H1 (cell line): Measurements from ENCODE around the gene TEAD1. TPM values are rescaled to one million over a fixed set of nuclear protein-coding genes. Genes with fewer than 3 reads are reported as not detected.

Experiments used
- CTCF ChIA-PET: fragments of 300-600 bp; sonication (Branson Sonifier 250); formaldehyde crosslinking; loops from one replicate; lab custom pipeline; 2021; ENCODE audit not compliant: partially characterized antibody; lab: Charles Lee
- POLR2A ChIA-PET: fragments of 300-600 bp; sonication (Branson Sonifier 250); formaldehyde crosslinking; loops from one replicate; lab custom pipeline; 2021; ENCODE audit warnings: inconsistent platforms; ENCODE audit not compliant: partially characterized antibody; lab: Charles Lee
- DNase-seq, 2 experiments: peaks; one replicate each; pipeline versions ENCODE4 v3.0.0 to v3.0.0-alpha.2; 2010 to 2022; ENCODE audit warnings: low spot score in 2 of 2, low read depth in 1 of 2, mixed read lengths in 1 of 2
- FAIRE-seq: peaks from 2 replicates; lab custom pipeline; 2011; peaks lifted over from hg19 to GRCh38; lab: Jason Lieb, UNC
- H2AFZ ChIP-seq: 2 replicates; pipeline ENCODE4 v1.8.1; 2012; ENCODE audit warnings: low read length, inconsistent platforms
- H2AK5ac ChIP-seq: 2 replicates; pipeline ENCODE4 v1.6.1; 2013; ENCODE audit warnings: low read depth, low read length
- H2BK120ac ChIP-seq: replicated peaks from 2 replicates; pipeline ENCODE3; 2013; ENCODE audit warnings: low read depth, low read length, inconsistent platforms
- H2BK12ac ChIP-seq: 2 replicates; pipeline ENCODE4 v1.6.1; 2013; ENCODE audit warnings: low read depth, low read length
- H2BK15ac ChIP-seq: 2 replicates; pipeline ENCODE4 v1.6.1; 2013; ENCODE audit warnings: low read length
- H2BK20ac ChIP-seq: 2 replicates; pipeline ENCODE4 v1.6.1; 2013; ENCODE audit warnings: low read length
- H2BK5ac ChIP-seq: 2 replicates; pipeline ENCODE4 v1.6.1; 2013; ENCODE audit warnings: low read depth, low read length
- H3K14ac ChIP-seq: 2 replicates; pipeline ENCODE4 v1.6.1; 2013; ENCODE audit warnings: inconsistent platforms; ENCODE audit not compliant: insufficient read length
- H3K18ac ChIP-seq: 2 replicates; pipeline ENCODE4 v1.6.1; 2013; ENCODE audit warnings: low read length; ENCODE audit errors: extremely low read depth
- H3K23ac ChIP-seq: 2 replicates; pipeline ENCODE4 v1.6.1; 2013; ENCODE audit warnings: inconsistent platforms; ENCODE audit not compliant: insufficient read length
- H3K23me2 ChIP-seq: 2 replicates; pipeline ENCODE4 v1.6.1; 2013; ENCODE audit warnings: low read depth, low read length
- H3K27ac ChIP-seq: 2 replicates; pipeline ENCODE4 v1.6.1; 2011; ENCODE audit warnings: low read depth, low read length, inconsistent platforms
- H3K27me3 ChIP-seq, 4 experiments: replicated peaks in 1 of 4; 1 replicate in 1 of 4; 2 replicates in 3 of 4; pipeline versions ENCODE4 v1.6.1 to v1.8.1; 2011 to 2013; ENCODE audit warnings: low read length in 3 of 4, mild to moderate bottlenecking in 3 of 4, inconsistent platforms in 2 of 4, mixed read lengths in 2 of 4, moderate library complexity in 1 of 4; ENCODE audit not compliant: control insufficient read depth in 3 of 4, insufficient read depth in 3 of 4; ENCODE audit errors: extremely low read depth in 1 of 4
- H3K36me3 ChIP-seq, 4 experiments: 2 replicates each; pipeline versions ENCODE4 v1.6.1 to v1.8.1; 2011 to 2013; ENCODE audit warnings: mild to moderate bottlenecking in 4 of 4, low read length in 3 of 4, moderate library complexity in 2 of 4, control low read depth in 1 of 4, inconsistent platforms in 1 of 4; ENCODE audit not compliant: insufficient read depth in 4 of 4, control insufficient read depth in 2 of 4
- H3K4ac ChIP-seq: replicated peaks from 2 replicates; pipeline ENCODE3; 2013; ENCODE audit warnings: low read length, low read depth, mixed read lengths, inconsistent platforms; ENCODE audit not compliant: insufficient read length
- H3K4me1 ChIP-seq, 4 experiments: replicated peaks in 1 of 4; 1 replicate in 1 of 4; 2 replicates in 3 of 4; pipeline versions ENCODE4 v1.6.1 to v1.8.1; 2011 to 2013; ENCODE audit warnings: low read length in 3 of 4, inconsistent platforms in 2 of 4, mixed read lengths in 1 of 4; ENCODE audit not compliant: insufficient read depth in 4 of 4, control insufficient read depth in 3 of 4
- H3K4me2 ChIP-seq, 2 experiments: 2 replicates each; pipeline versions ENCODE4 v1.6.1 to v1.8.1; 2011 to 2013; ENCODE audit warnings: low read depth in 2 of 2, low read length in 2 of 2, control low read depth in 1 of 2, inconsistent platforms in 1 of 2, mild to moderate bottlenecking in 1 of 2; ENCODE audit not compliant: insufficient read depth in 1 of 2
- H3K4me3 ChIP-seq, 4 experiments: fragments of 200-600, 300-600 bp in 1 of 4; sonication (generic), shearing (Covaris generic), sonication (Bioruptor Twin) in 1 of 4; 2 replicates each; pipeline versions ENCODE4 v1.5.1 to v1.8.1; 2011 to 2016; ENCODE audit warnings: low read length in 4 of 4, low read depth in 3 of 4, control low read depth in 2 of 4, inconsistent platforms in 2 of 4, mild to moderate bottlenecking in 2 of 4, mixed read lengths in 1 of 4, moderate library complexity in 1 of 4; ENCODE audit not compliant: insufficient read depth in 2 of 4; ENCODE audit errors: extremely low read depth in 1 of 4
- H3K56ac ChIP-seq: replicated peaks from 2 replicates; pipeline ENCODE3; 2013; ENCODE audit warnings: low read depth, mild to moderate bottlenecking, mixed read lengths, low read length, inconsistent platforms; ENCODE audit not compliant: insufficient read length
- H3K79me1 ChIP-seq: 2 replicates; pipeline ENCODE4 v1.6.1; 2013; ENCODE audit warnings: low read depth, low read length, control low read depth
- H3K79me2 ChIP-seq, 2 experiments: 2 replicates each; pipeline versions ENCODE4 v1.6.1 to v1.8.1; 2012 to 2013; ENCODE audit warnings: low read length in 2 of 2, mild to moderate bottlenecking in 2 of 2, inconsistent platforms in 1 of 2; ENCODE audit not compliant: insufficient read depth in 2 of 2, control insufficient read depth in 1 of 2
- H3K9ac ChIP-seq, 4 experiments: replicated peaks in 1 of 4; 1 replicate in 1 of 4; 2 replicates in 3 of 4; pipeline versions ENCODE4 v1.6.1 to v1.8.1; 2011 to 2013; ENCODE audit warnings: low read depth in 3 of 4, low read length in 3 of 4, control low read depth in 2 of 4, mild to moderate bottlenecking in 2 of 4, moderate library complexity in 2 of 4, inconsistent platforms in 1 of 4; ENCODE audit errors: extremely low read depth in 1 of 4
- H3K9me3 ChIP-seq, 2 experiments: 2 replicates each; pipeline versions ENCODE4 v1.6.1 to v1.8.1; 2012 to 2013; ENCODE audit warnings: mild to moderate bottlenecking in 2 of 2, moderate library complexity in 2 of 2, control low read depth in 1 of 2, inconsistent platforms in 1 of 2, low read depth in 1 of 2, low read length in 1 of 2, mixed read lengths in 1 of 2; ENCODE audit not compliant: insufficient read depth in 2 of 2
- H4K20me1 ChIP-seq, 2 experiments: replicated peaks in 1 of 2; 2 replicates each; pipeline versions ENCODE3 to v1.8.1; 2011 to 2013; ENCODE audit warnings: inconsistent platforms in 2 of 2, low read length in 2 of 2, mild to moderate bottlenecking in 1 of 2; ENCODE audit not compliant: insufficient read depth in 2 of 2, control insufficient read depth in 1 of 2
- H4K5ac ChIP-seq: 2 replicates; pipeline ENCODE4 v1.6.1; 2013; ENCODE audit warnings: low read length, low read depth, mixed read lengths, inconsistent platforms; ENCODE audit not compliant: insufficient read length
- H4K8ac ChIP-seq: 2 replicates; pipeline ENCODE4 v1.8.0; 2013; ENCODE audit warnings: mild to moderate bottlenecking, moderate library complexity, low read length, inconsistent platforms; ENCODE audit not compliant: insufficient read depth; ENCODE audit errors: extremely low read depth
- H4K91ac ChIP-seq: replicated peaks from 2 replicates; pipeline ENCODE3; 2013; ENCODE audit warnings: low read length, mixed read lengths, inconsistent platforms; ENCODE audit not compliant: insufficient read length
- BACH1 ChIP-seq: IDR thresholded peaks from 2 replicates; pipeline ENCODE4 v1.6.1; 2012; ENCODE audit warnings: low read length, improper control_type of control experiment
- CEBPB ChIP-seq: IDR thresholded peaks from 2 replicates; pipeline ENCODE4 v1.6.1; 2012; ENCODE audit warnings: low read depth, low read length
- HDAC6 ChIP-seq: IDR thresholded peaks from one replicate; pipeline ENCODE4 v1.7.1; 2012; ENCODE audit warnings: low read depth, mild to moderate bottlenecking, inconsistent platforms, low read length, moderate library complexity
- MAFK ChIP-seq: IDR thresholded peaks from 2 replicates; pipeline ENCODE4 v1.6.1; 2012; ENCODE audit warnings: low read depth, mild to moderate bottlenecking, improper control_type of control experiment, low read length
- RAD21 ChIP-seq, 2 experiments: IDR thresholded peaks in 1 of 2; conservative IDR thresholded peaks in 1 of 2; 2 replicates each; pipeline ENCODE4 v1.6.1; 2011; ENCODE audit warnings: low read depth in 2 of 2, low read length in 2 of 2, improper control_type of control experiment in 1 of 2, inconsistent platforms in 1 of 2, mild to moderate bottlenecking in 1 of 2, moderate library complexity in 1 of 2
- SAP30 ChIP-seq: fragments of 300-600 bp; sonication (generic); IDR thresholded peaks from 2 replicates; pipeline ENCODE4 v1.7.1; 2012; ENCODE audit warnings: low read length, moderate library complexity, mild to moderate bottlenecking, inconsistent platforms; ENCODE audit not compliant: insufficient read depth, insufficient replicate concordance
- SIRT6 ChIP-seq: IDR thresholded peaks from one replicate; pipeline ENCODE4 v1.7.1; 2012; ENCODE audit warnings: low read length, inconsistent platforms
- SIX5 ChIP-seq: IDR thresholded peaks from 2 replicates; pipeline ENCODE4 v1.6.1; 2011; ENCODE audit warnings: mild to moderate bottlenecking, low read depth, low read length
- SUZ12 ChIP-seq: fragments of 200-600 bp; sonication (generic); IDR thresholded peaks from 2 replicates; pipeline ENCODE4 v1.6.1; 2012; ENCODE audit warnings: mild to moderate bottlenecking, inconsistent platforms, low read length, moderate library complexity, mixed read lengths
- TCF12 ChIP-seq: IDR thresholded peaks from 2 replicates; pipeline ENCODE4 v1.6.1; 2011; ENCODE audit warnings: low read depth, mild to moderate bottlenecking, low read length
- YY1 ChIP-seq: IDR thresholded peaks from 2 replicates; pipeline ENCODE4 v1.6.1; 2011; ENCODE audit warnings: low read depth, mild to moderate bottlenecking, low read length
- WGBS, 2 experiments: shearing (Covaris generic) in 1 of 2; methylation state at CpG; one replicate each; pipeline versions ENCODE4 v1.1.6 to v1.1.7; 2013 to 2015; ENCODE audit warnings: low lambda C conversion rate in 2 of 2, mixed read lengths in 2 of 2, inconsistent platforms in 1 of 2, low coverage in 1 of 2, missing lambda C conversion rate in 1 of 2; ENCODE audit not compliant: insufficient replicate concordance in 2 of 2, insufficient coverage in 1 of 2, insufficient read length in 1 of 2; ENCODE audit errors: extremely low coverage in 1 of 2, missing lambda C conversion rate in 1 of 2; 5-methylcytosine and 5-hydroxymethylcytosine counted together
- polyA plus RNA-seq, 7 experiments: library from polyadenylated mRNA; depleted of rRNA in 3 of 7; stranded (reverse) in 5 of 7; unstranded in 2 of 7; fragments of >200 nt in 5 of 7; fragments of 200-250 nt in 2 of 7; gene quantifications; 1 replicate in 5 of 7; 2 replicates in 1 of 7; 4 replicates in 1 of 7; pipeline versions ENCODE4 v1.2.1 to v1.2.3, GENCODE V29; 2011 to 2013; ENCODE audit warnings: missing spikeins in 2 of 7, mixed read lengths in 2 of 7
- total RNA-seq: library from RNA; stranded (reverse); fragmentation: NEBNext Ultra II Directional; extraction: Animal tissue kit (Norgen Biotek cat#: 25700); gene quantifications from 2 replicates; pipeline ENCODE4 v1.2.1, GENCODE V29; 2021
- TF ChIP-seq, protein P1 (sequence below): IDR thresholded peaks from 2 replicates; pipeline ENCODE4 v1.6.1; 2012; ENCODE audit warnings: inconsistent platforms

The TEAD1 gene
- total and polyA plus RNA-seq, 2 of the 8 experiments (the other 6 are each of a cell fraction or from before 2014, with no cell fraction given), result 15.6 to 67.4 TPM

DNA sequence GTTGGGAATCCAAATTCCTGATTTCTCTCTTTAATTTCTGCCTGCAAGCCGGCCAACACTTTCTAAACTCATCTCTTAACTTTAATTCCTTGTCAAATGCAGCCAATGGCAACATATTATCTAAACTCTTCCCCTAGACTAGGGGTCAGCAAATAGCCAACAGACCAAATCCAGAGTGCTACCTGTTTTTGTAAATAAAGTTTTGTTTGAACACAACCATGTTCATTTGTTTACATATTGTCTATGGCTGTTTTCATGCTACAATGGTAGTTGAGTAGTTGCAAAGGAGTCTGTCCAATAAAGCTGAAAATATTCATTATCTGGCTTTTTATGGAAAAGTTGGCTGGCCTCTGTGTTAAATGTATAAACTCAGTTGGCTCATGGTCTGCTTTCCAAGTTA, 297.7 kb downstream of the TEAD1 start:
- H2BK12ac ChIP-seq, result no peak overlapping the region
- H3K23me2 ChIP-seq, result no peaks in the 10 kb centered on the region
- no peak overlapping the region for H3K27ac ChIP-seq
- H3K18ac ChIP-seq, result no peak overlapping the region
- H3K9me3 ChIP-seq, result no peaks in the 10 kb centered on the region
- H3K4me3 ChIP-seq, result no peak overlapping the region
- POLR2A ChIA-PET, result no interaction called here
- no peaks in the 10 kb centered on the region for H4K20me1 ChIP-seq
- no peak overlapping the region for H2BK5ac ChIP-seq
- H3K36me3 ChIP-seq, result no peaks in the 10 kb centered on the region
- no peak overlapping the region for H3K56ac ChIP-seq
- no peak overlapping the region for H2BK15ac ChIP-seq
- no peak overlapping the region for H3K23ac ChIP-seq
- no peak overlapping the region for H4K8ac ChIP-seq
- WGBS, 2 experiments, result 90% methylated on average over 1 of the region's 1 CpG; no CpG with 5 or more reads in 1 of the 2 experiments
- FAIRE-seq (no peak), DNase-seq (no peak)
- no peak overlapping the region for H2AFZ ChIP-seq
- no peak overlapping the region for H2AK5ac ChIP-seq
- H3K27me3 ChIP-seq, result no peaks in the 10 kb centered on the region
- H3K79me1 ChIP-seq, result no peaks in the 10 kb centered on the region
- H3K4me2 ChIP-seq, result no peak overlapping the region
- H3K9ac ChIP-seq, result no peak overlapping the region
- H3K79me2 ChIP-seq, result no peaks in the 10 kb centered on the region
- CTCF ChIA-PET, result interaction anchor here (1.1 to 13.1 kb wide), 2 partner anchors 7 to 64 kb away, joined by 3 to 116 read pairs; no protein-coding TSS in a partner anchor
- H3K14ac ChIP-seq, result no peak overlapping the region
- H3K4ac ChIP-seq, result no peak overlapping the region
- H2BK20ac ChIP-seq, result no peak overlapping the region
- no peak overlapping the region for H2BK120ac ChIP-seq
- H3K4me1 ChIP-seq, result no peaks in the 10 kb centered on the region
- no peak overlapping the region for H4K91ac ChIP-seq
- H4K5ac ChIP-seq, result no peak overlapping the region
- TF ChIP-seq SUZ12 (no peak), YY1 (no peak), SAP30 (no peak), RAD21 (IDR thresholded peaks at IDR 0.05 in 1 of 2, conservative IDR thresholded peaks at IDR 0.05 in 1 of 2; ENCODE audit: low read depth in 2 of 2, low read length in 2 of 2) (no peak), SIRT6 (no peak), TCF12 (no peak), HDAC6 (no peak), MAFK (no peak), CEBPB (no peak), BACH1 (no peak), SIX5 (no peak)
- TF ChIP-seq, protein P1, sequence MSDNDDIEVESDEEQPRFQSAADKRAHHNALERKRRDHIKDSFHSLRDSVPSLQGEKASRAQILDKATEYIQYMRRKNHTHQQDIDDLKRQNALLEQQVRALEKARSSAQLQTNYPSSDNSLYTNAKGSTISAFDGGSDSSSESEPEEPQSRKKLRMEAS, result no peak
- TF ChIP-seq, all 59 proteins: peak for 0
